ENCODE results near the gene MFNG.

DNA sequence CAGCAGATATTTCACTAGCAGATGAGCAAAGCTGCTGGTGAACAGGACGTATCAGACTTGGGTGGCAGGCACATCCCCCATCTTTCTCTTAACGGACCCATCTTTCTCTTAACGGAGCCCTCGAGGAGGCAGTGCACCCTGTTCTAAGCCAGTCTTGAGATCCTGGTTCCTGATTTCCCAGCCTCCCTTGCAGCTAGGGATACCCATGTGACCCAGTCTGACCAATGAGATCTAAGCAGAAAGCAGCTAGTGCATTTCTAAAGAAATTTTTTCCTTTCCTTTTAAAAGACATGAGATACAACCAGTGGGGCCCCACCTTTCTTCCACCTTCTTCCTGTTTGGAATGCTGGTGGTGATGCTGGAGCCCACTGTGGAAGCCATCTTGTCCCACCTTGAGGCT, 45.3 kb downstream of the MFNG start:
- TF ChIP-seq, protein P1, sequence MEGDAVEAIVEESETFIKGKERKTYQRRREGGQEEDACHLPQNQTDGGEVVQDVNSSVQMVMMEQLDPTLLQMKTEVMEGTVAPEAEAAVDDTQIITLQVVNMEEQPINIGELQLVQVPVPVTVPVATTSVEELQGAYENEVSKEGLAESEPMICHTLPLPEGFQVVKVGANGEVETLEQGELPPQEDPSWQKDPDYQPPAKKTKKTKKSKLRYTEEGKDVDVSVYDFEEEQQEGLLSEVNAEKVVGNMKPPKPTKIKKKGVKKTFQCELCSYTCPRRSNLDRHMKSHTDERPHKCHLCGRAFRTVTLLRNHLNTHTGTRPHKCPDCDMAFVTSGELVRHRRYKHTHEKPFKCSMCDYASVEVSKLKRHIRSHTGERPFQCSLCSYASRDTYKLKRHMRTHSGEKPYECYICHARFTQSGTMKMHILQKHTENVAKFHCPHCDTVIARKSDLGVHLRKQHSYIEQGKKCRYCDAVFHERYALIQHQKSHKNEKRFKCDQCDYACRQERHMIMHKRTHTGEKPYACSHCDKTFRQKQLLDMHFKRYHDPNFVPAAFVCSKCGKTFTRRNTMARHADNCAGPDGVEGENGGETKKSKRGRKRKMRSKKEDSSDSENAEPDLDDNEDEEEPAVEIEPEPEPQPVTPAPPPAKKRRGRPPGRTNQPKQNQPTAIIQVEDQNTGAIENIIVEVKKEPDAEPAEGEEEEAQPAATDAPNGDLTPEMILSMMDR (conservative IDR thresholded peaks at IDR 0.05; ENCODE audit: low read length), result no peak
- no peak for TF ChIP-seq EZH2phosphoT487 (IDR thresholded peaks at IDR 0.05; ENCODE audit: borderline replicate concordance, low read depth, low read length)
